ENCODE data around the gene POLR2A. TPM values are rescaled to one million over a fixed set of nuclear protein-coding genes. Genes with fewer than 3 reads are reported as not detected.

Gene POLR2A
- total RNA-seq, 1 experiment from 2014 or later = 341 TPM

DNA sequence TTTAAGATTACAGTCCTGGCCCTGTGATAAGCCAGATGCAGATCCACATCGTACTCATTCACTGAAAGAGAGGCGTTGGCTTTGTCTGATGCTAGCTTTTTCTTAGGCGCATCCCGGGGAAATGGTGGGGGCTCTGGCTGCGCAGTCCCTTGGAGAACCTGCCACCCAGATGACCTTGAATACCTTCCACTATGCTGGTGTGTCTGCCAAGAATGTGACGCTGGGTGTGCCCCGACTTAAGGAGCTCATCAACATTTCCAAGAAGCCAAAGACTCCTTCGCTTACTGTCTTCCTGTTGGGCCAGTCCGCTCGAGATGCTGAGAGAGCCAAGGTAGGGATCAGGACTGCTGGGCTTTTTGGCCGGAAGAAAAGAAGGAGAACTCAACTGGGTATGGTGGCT lies 24.0 kb downstream of the POLR2A start:
- no peak for DNase-seq (ENCODE audit: low spot score)

DNA sequence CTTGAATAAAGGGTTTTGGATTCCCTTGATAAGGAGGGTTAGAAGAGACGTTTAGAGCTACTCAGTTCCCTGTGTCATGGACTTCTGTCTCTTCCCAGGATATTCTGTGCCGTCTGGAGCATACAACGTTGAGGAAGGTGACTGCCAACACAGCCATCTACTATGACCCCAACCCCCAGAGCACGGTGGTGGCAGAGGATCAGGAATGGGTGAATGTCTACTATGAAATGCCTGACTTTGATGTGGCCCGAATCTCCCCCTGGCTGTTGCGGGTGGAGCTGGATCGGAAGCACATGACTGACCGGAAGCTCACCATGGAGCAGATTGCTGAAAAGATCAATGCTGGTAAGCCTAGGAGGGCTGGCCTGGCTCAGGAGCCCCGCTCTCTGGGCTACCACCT lies 24.7 kb downstream of the POLR2A start:
- intact Hi-C loops (cut with micrococcal nuclease; ENCODE audit: unreplicated experiment) = no loop called here
- Histone ChIP-seq H3K27me3 (replicated peaks; ENCODE audit: insufficient read depth, low read depth, low read length, poor library complexity) (no peaks in the 10 kb centered on the region), H3K4me1 (ENCODE audit: insufficient read depth, low read length, poor library complexity, severe bottlenecking) (no peaks in the 10 kb centered on the region), H3K36me3 (ENCODE audit: insufficient read depth, low read length, poor library complexity, severe bottlenecking) (peaks cover 95% of the 10 kb centered on the region), H3K4me3 (ENCODE audit: low read depth, low read length, poor library complexity, severe bottlenecking) (no peak overlapping the region), H3K27ac (ENCODE audit: low read depth, low read length, poor library complexity, severe bottlenecking) (no peak overlapping the region), H3K9me3 (ENCODE audit: low read depth, low read length, poor library complexity, severe bottlenecking) (no peaks in the 10 kb centered on the region)
- DNase-seq (ENCODE audit: low spot score) = no peak
- TF ChIP-seq CTCF (conservative IDR thresholded peaks at IDR 0.05; ENCODE audit: low read depth, low read length) (no peak), EZH2 (IDR thresholded peaks at IDR 0.05; ENCODE audit: borderline replicate concordance, low read depth, low read length, poor library complexity, severe bottlenecking) (no peak)
- ChIA-PET CTCF (no interaction called here), POLR2A (ENCODE audit: low non-redundant PET) (interaction anchor here (0.6 kb wide), 2 partner anchors 14 to 75 kb away, joined by 4 to 7 read pairs; partner anchors contain the start of gene MPDU1)
- no TSS peak for BruUV-seq (replicated peaks)

More for the DNA sequence above, 24.0 kb downstream of the POLR2A start:
- no peaks in the 10 kb centered on the region for H3K27me3 ChIP-seq (replicated peaks; ENCODE audit: insufficient read depth, low read depth, low read length, poor library complexity)
- H3K36me3 ChIP-seq (ENCODE audit: insufficient read depth, low read length, poor library complexity, severe bottlenecking) = peaks cover 95% of the 10 kb centered on the region
- H3K9me3 ChIP-seq (ENCODE audit: low read depth, low read length, poor library complexity, severe bottlenecking) = no peaks in the 10 kb centered on the region
- ChIA-PET CTCF (no interaction called here), POLR2A (ENCODE audit: low non-redundant PET) (no interaction called here)
- H3K4me3 ChIP-seq (ENCODE audit: low read depth, low read length, poor library complexity, severe bottlenecking) = no peak overlapping the region
- no TSS peak for BruUV-seq (replicated peaks)
- no peak for TF ChIP-seq CTCF (conservative IDR thresholded peaks at IDR 0.05; ENCODE audit: low read depth, low read length)
- TF ChIP-seq EZH2 (IDR thresholded peaks at IDR 0.05; ENCODE audit: borderline replicate concordance, low read depth, low read length, poor library complexity, severe bottlenecking) = no peak
- intact Hi-C loops (cut with micrococcal nuclease; ENCODE audit: unreplicated experiment) = no loop called here
- no peak overlapping the region for H3K27ac ChIP-seq (ENCODE audit: low read depth, low read length, poor library complexity, severe bottlenecking)
- H3K4me1 ChIP-seq (ENCODE audit: insufficient read depth, low read length, poor library complexity, severe bottlenecking) = no peaks in the 10 kb centered on the region

- intact Hi-C loops (cut with micrococcal nuclease; ENCODE audit: unreplicated experiment) = no loop called here
- BruUV-seq (replicated peaks) = no TSS peak
- POLR2A ChIA-PET (ENCODE audit: low non-redundant PET) = no interaction called here
- no peak overlapping the region for H3K4me3 ChIP-seq (ENCODE audit: low read depth, low read length, poor library complexity, severe bottlenecking)
- no peaks in the 10 kb centered on the region for H3K9me3 ChIP-seq (ENCODE audit: low read depth, low read length, poor library complexity, severe bottlenecking)
- peaks cover 92% of the 10 kb centered on the region for H3K36me3 ChIP-seq (ENCODE audit: insufficient read depth, low read length, poor library complexity, severe bottlenecking)
- no peaks in the 10 kb centered on the region for H3K27me3 ChIP-seq (replicated peaks; ENCODE audit: insufficient read depth, low read depth, low read length, poor library complexity)
- no peak for DNase-seq (ENCODE audit: low spot score)
- CTCF ChIA-PET = interaction anchor here (0.6 kb wide), 1 partner anchor 580 kb away, joined by 6 read pairs; no protein-coding TSS in a partner anchor
- TF ChIP-seq EZH2 (IDR thresholded peaks at IDR 0.05; ENCODE audit: borderline replicate concordance, low read depth, low read length, poor library complexity, severe bottlenecking) (no peak), CTCF (conservative IDR thresholded peaks at IDR 0.05; ENCODE audit: low read depth, low read length) (no peak)
- no peak overlapping the region for H3K27ac ChIP-seq (ENCODE audit: low read depth, low read length, poor library complexity, severe bottlenecking)
- peaks cover 6% of the 10 kb centered on the region for H3K4me1 ChIP-seq (ENCODE audit: insufficient read depth, low read length, poor library complexity, severe bottlenecking)
Measured at GRCh38 chr17:7509937-7510336, 25.8 kb downstream of the POLR2A start.

Measured in A673 (cell line).